Muscle of leg (tissue), 16 donors: ENCODE measurements around the gene FBLN5. TPM values are rescaled to one million over a fixed set of nuclear protein-coding genes. Genes with fewer than 3 reads are reported as not detected.

Experiments
- DNase-seq: peaks from one replicate; pipeline ENCODE4 v3.0.0; 2013
- H3K27ac ChIP-seq: one replicate; pipeline ENCODE4 v1.5.1; 2013; ENCODE audit warnings: mild to moderate bottlenecking, low read length, control low read depth
- H3K27me3 ChIP-seq: one replicate; pipeline ENCODE4 v1.6.1; 2013; ENCODE audit warnings: low read length; ENCODE audit not compliant: control insufficient read depth, insufficient read depth
- H3K36me3 ChIP-seq: one replicate; pipeline ENCODE4 v1.6.1; 2013; ENCODE audit warnings: low read length; ENCODE audit not compliant: control insufficient read depth, insufficient read depth
- H3K4me1 ChIP-seq: one replicate; pipeline ENCODE4 v1.6.1; 2013; ENCODE audit warnings: low read length; ENCODE audit not compliant: control insufficient read depth, insufficient read depth
- H3K4me3 ChIP-seq: one replicate; pipeline ENCODE4 v1.5.1; 2013; ENCODE audit warnings: low read length, control low read depth
- H3K9me3 ChIP-seq: replicated peaks from 2 replicates; pipeline ENCODE4 v1.6.1; 2013; ENCODE audit warnings: low read depth, low read length; ENCODE audit not compliant: control insufficient read depth
- WGBS: methylation state at CpG from one replicate; pipeline ENCODE4 v1.1.5; 2013; ENCODE audit warnings: missing lambda C conversion rate; ENCODE audit not compliant: insufficient coverage; 5-methylcytosine and 5-hydroxymethylcytosine counted together
- long read RNA-seq, 11 donors: transcript quantifications; one replicate each; lab custom pipeline, GENCODE V29; 2026
- polyA plus RNA-seq, 8 donors: library from polyadenylated mRNA; unstranded; fragments of 120-200 nt; gene quantifications; one replicate each; pipeline versions ENCODE4 v1.2.1 to v1.2.3, GENCODE V29; 2013; ENCODE audit warnings: inconsistent platforms in 1 of 8, low replicate concordance in 1 of 8; ENCODE audit not compliant: insufficient read length in 8 of 8, insufficient read depth in 1 of 8
- total RNA-seq: library from RNA; stranded (reverse); fragments of 120-200 nt; gene quantifications from one replicate; pipeline ENCODE4 v1.2.4, GENCODE V29; 2013

Gene FBLN5, protein sequence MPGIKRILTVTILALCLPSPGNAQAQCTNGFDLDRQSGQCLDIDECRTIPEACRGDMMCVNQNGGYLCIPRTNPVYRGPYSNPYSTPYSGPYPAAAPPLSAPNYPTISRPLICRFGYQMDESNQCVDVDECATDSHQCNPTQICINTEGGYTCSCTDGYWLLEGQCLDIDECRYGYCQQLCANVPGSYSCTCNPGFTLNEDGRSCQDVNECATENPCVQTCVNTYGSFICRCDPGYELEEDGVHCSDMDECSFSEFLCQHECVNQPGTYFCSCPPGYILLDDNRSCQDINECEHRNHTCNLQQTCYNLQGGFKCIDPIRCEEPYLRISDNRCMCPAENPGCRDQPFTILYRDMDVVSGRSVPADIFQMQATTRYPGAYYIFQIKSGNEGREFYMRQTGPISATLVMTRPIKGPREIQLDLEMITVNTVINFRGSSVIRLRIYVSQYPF
- total RNA-seq (31.5 TPM), polyA plus RNA-seq (100 to 1,000 TPM in 2 of 8 donors, 10 to 100 TPM in 6; 51.4 to 128 (median 87.0) TPM)
- long read RNA-seq, donor 1, transcript FBLN5-202 (11 exons, 2,123 nt) = major isoform, 6 of 6 reads
- long read RNA-seq, donor 1, partial matches to known transcripts = 0 of 6 reads
- long read RNA-seq, donor 1, other reads (novel, unspliced or antisense) = 0 of 6 reads
- long read RNA-seq, donor 2, partial matches to known transcripts = 0 of 3 reads
- long read RNA-seq, donor 2, other reads (novel, unspliced or antisense) = 0 of 3 reads
- long read RNA-seq, donor 3, transcript FBLN5-202 (11 exons, 2,123 nt) = major isoform, 7 of 16 reads
- long read RNA-seq, donor 3, partial matches to known transcripts = 7 of 16 reads
- long read RNA-seq, donor 3, other reads (novel, unspliced or antisense) = 0 of 16 reads
- long read RNA-seq, donor 4, partial matches to known transcripts = 20 of 22 reads
- long read RNA-seq, donor 4, other reads (novel, unspliced or antisense) = 0 of 22 reads
- long read RNA-seq, donor 5, transcript FBLN5-202 (11 exons, 2,123 nt) = major isoform, 36 of 99 reads
- long read RNA-seq, donor 5, partial matches to known transcripts = 59 of 99 reads
- long read RNA-seq, donor 5, other reads (novel, unspliced or antisense) = 0 of 99 reads
- long read RNA-seq, donor 6, transcript FBLN5-202 (11 exons, 2,123 nt) = major isoform, 7 of 20 reads
- long read RNA-seq, donor 6, partial matches to known transcripts = 12 of 20 reads
- long read RNA-seq, donor 6, other reads (novel, unspliced or antisense) = 0 of 20 reads
- long read RNA-seq, donor 7, transcript FBLN5-202 (11 exons, 2,123 nt) = major isoform, 15 of 51 reads
- long read RNA-seq, donor 7, partial matches to known transcripts = 36 of 51 reads
- long read RNA-seq, donor 7, other reads (novel, unspliced or antisense) = 0 of 51 reads
- long read RNA-seq, donor 8, transcript FBLN5-202 (11 exons, 2,123 nt) = major isoform, 18 of 41 reads
- long read RNA-seq, donor 8, partial matches to known transcripts = 19 of 41 reads
- long read RNA-seq, donor 8, other reads (novel, unspliced or antisense) = 0 of 41 reads
- long read RNA-seq, donor 9, transcript FBLN5-202 (11 exons, 2,123 nt) = major isoform, 12 of 45 reads
- long read RNA-seq, donor 9, partial matches to known transcripts = 33 of 45 reads
- long read RNA-seq, donor 9, other reads (novel, unspliced or antisense) = 0 of 45 reads
- long read RNA-seq, donor 10, transcript FBLN5-202 (11 exons, 2,123 nt) = major isoform, 19 of 39 reads
- long read RNA-seq, donor 10, partial matches to known transcripts = 17 of 39 reads
- long read RNA-seq, donor 10, other reads (novel, unspliced or antisense) = 0 of 39 reads
- long read RNA-seq, donor 11, transcript FBLN5-202 (11 exons, 2,123 nt) = major isoform, 14 of 33 reads
- long read RNA-seq, donor 11, partial matches to known transcripts = 17 of 33 reads
- long read RNA-seq, donor 11, other reads (novel, unspliced or antisense) = 0 of 33 reads

DNA sequence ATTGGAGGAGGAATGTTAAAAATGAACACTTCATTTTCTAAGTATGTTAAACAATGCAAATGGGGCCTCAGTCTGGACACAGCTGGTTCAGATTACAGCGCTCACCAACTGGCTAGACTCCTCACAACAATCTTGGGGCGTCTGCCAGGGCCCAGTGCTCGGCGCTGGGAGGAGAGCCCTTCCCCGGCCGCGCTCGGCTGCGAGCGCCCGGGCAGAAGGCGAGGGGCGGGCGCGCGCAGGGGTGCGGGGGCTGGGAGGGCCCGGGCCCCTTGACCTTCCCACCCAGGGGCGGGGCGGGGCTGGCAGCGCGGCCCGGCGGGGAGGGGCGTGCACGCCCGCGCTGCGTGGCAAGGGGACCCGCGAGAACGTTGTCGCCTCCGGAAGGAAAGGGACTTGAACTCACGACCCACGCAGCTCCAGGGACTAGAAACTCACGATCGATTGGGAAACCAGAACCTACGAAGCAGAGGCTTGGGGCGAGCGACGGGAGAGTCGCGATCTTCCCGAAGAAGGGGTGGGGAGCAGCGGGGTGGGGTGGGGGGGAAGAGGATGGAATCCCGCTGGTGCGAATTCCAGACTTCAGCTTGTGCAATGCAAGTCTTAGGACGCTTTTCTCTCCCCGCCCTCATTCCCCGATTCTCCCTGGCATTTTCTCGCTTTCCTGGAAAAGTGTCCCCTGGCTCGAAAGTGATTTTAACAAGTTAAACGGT lies at the start of gene FBLN5:
FBLN5 (minus strand) TSS at position 220 of the 710 bp plus-strand sequence. CDS start 465 bp downstream, outside the sequence.
- H3K4me3 ChIP-seq = peak within 1 kb of the TSS; percentile 62
- peak within 1 kb of the TSS; percentile 92 for H3K27ac ChIP-seq
- peak; percentile 94 for DNase-seq
- H3K4me1 ChIP-seq = peaks cover 11% of the 10 kb centered on the region
- 0% methylated on average over 33 of the region's 54 CpGs for WGBS
- H3K36me3 ChIP-seq = no peaks in the 10 kb centered on the region
- peaks cover 9% of the 10 kb centered on the region for H3K27me3 ChIP-seq
- no peaks in the 10 kb centered on the region for H3K9me3 ChIP-seq

DNA sequence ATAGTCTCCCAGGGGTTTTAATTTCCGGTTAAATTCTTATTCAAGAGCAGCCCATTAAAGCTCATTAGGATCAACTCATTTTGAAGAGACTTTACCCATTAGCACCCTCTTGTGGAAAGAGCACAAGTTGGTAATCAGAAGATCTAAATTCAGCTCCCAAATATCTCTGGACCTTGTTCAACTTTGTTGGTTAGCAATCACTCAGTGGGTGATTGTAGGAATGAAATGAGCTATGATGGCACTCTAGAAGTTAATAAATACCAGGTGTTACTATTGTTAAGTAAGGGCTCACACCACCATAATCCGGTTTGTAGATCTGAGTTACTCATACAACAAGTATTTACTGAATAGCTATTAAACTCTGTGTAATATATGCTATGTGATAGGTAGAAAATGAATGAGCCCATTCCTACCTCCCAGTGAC lies 49.5 kb upstream of the FBLN5 start:
- H3K36me3 ChIP-seq = peaks cover 9% of the 10 kb centered on the region
- H3K27ac ChIP-seq = no peak overlapping the region
- H3K4me1 ChIP-seq = no peaks in the 10 kb centered on the region
- H3K9me3 ChIP-seq = no peaks in the 10 kb centered on the region
- no peaks in the 10 kb centered on the region for H3K27me3 ChIP-seq
- H3K4me3 ChIP-seq = no peak overlapping the region
- peak; percentile 78 for DNase-seq
- WGBS = no CpG with 5 or more reads among the region's 2 CpGs

DNA sequence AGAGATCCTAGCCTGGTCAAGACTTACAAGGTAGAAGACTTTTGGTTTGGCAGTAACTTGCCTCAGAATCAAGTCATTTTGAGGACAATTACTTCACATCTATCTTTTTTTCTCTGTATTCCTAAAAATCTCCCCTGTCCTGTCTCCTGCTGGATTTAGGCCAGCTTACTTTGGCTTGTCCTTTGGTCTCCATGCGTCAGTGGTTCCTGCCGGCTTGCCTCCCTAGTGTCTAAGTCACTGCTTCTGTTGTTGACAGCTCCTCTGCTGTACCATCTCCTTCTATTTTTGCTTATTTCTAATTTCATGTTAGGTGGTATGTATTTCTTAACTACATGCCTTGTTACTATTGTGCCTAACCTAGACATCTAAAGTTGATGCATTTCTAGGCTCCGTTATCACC lies 39.7 kb upstream of the FBLN5 start:
- Histone ChIP-seq H3K27ac (no peak overlapping the region), H3K4me3 (no peak overlapping the region), H3K4me1 (no peaks in the 10 kb centered on the region), H3K36me3 (peaks cover 38% of the 10 kb centered on the region), H3K27me3 (no peaks in the 10 kb centered on the region), H3K9me3 (no peaks in the 10 kb centered on the region)
- WGBS = no CpG with 5 or more reads among the region's 3 CpGs
- DNase-seq = no peak

DNA sequence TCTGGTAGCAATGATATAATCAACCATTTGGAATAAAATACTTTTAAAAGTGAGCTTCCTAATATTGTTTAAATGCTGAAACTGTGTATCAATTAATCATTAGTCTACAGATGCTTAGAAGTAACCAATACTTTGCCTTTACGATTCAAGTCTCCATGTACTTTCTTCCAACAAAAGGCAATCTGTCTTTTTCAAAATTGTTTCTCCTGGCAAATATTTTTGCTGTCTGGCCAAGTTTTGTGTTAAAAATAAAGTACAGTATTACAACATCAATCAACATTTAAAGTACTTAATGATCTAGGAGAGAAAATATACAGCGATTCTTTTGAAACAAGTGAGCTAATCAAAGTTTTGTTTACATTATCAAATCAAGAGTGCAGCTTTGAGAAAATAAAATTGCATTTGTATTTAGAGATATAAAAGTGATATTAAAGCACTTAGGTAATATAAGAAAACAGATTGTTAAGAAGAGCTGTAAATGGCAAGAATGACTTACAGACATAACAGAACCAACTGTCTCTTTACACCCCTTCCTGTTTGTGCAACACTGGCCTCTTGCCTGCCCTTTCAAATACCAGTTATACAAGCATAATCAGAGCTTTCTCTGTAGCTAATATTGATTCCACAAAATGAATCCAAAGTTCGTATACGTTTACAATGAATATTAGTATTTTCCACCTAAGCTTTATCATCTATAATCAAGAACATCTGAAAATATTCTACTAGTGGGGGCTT lies 38.2 kb upstream of the FBLN5 start:
- Histone ChIP-seq H3K27me3 (no peaks in the 10 kb centered on the region), H3K4me1 (no peaks in the 10 kb centered on the region), H3K4me3 (no peak overlapping the region), H3K9me3 (no peaks in the 10 kb centered on the region), H3K36me3 (peaks cover 34% of the 10 kb centered on the region), H3K27ac (no peak overlapping the region)
- no peak for DNase-seq
- WGBS = no CpG with 5 or more reads among the region's 4 CpGs

DNA sequence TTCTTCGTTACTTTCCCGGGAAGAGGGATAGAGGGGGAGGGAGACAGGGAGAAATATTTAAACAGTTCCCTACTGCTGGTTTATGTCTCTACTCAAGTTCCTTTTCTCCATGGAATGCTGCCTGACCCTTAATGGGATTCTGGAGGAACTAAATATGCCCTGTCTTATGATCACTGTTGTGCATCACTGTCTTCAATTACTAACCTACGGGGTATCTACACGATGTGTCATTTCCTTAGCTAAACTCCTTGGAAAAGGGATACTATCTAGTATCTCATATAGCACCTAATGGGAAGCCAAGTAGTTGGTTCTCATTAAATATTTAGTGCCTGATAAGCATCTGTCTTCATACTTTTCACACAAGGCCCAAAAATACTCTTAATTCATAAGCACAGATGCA lies 37.5 kb upstream of the FBLN5 start:
- H3K27ac ChIP-seq = no peak overlapping the region
- H3K4me1 ChIP-seq = no peaks in the 10 kb centered on the region
- no peaks in the 10 kb centered on the region for H3K9me3 ChIP-seq
- no CpG with 5 or more reads among the region's 4 CpGs for WGBS
- no peak for DNase-seq
- H3K4me3 ChIP-seq = no peak overlapping the region
- H3K27me3 ChIP-seq = no peaks in the 10 kb centered on the region
- peaks cover 30% of the 10 kb centered on the region for H3K36me3 ChIP-seq

DNA sequence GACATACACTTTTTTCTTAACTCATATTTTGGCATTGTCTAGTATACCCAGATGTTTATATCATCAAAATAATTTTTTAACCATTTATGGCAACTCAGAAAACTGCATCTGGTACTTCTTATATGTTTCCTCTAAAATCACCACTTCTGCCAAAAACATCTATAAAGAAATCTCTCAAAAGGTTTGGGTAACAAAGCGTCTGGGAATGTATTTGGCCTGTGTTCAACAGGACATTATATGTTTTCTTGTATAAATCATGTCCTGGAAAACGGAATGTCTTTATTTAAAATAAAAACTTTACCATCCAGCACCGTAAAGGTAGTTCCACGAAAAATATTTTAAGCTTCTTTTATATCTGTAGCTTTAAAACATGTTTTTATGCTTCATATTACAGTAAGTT lies 36.1 kb upstream of the FBLN5 start:
- H3K27me3 ChIP-seq = no peaks in the 10 kb centered on the region
- WGBS = no CpG with 5 or more reads among the region's 4 CpGs
- H3K9me3 ChIP-seq = no peaks in the 10 kb centered on the region
- H3K4me3 ChIP-seq = no peak overlapping the region
- peak; percentile 41 for DNase-seq
- no peaks in the 10 kb centered on the region for H3K4me1 ChIP-seq
- peak overlapping the region; percentile 26 for H3K27ac ChIP-seq
- peaks cover 29% of the 10 kb centered on the region for H3K36me3 ChIP-seq

DNA sequence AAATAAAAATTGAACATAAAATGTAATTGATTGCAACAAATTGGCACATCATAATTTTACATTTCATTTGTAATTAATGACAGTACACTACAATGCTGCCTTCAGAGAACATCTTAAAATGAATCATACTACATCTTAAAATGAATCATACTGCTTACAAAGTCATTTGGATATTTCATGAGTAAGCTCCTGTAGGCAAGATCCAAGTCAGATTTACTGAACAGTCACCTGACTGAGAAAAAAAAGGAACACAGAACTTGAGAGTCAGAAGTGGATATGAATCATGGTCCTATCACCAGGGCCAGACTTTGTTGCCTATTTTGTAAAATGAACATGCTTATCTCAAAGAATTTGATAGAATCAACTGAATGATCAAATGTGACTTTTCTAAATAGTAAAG lies 32.7 kb upstream of the FBLN5 start:
- Histone ChIP-seq H3K9me3 (no peaks in the 10 kb centered on the region), H3K36me3 (peaks cover 23% of the 10 kb centered on the region), H3K27me3 (no peaks in the 10 kb centered on the region), H3K4me1 (no peaks in the 10 kb centered on the region), H3K4me3 (no peak overlapping the region), H3K27ac (no peak overlapping the region)
- peak; percentile 28 for DNase-seq

DNA sequence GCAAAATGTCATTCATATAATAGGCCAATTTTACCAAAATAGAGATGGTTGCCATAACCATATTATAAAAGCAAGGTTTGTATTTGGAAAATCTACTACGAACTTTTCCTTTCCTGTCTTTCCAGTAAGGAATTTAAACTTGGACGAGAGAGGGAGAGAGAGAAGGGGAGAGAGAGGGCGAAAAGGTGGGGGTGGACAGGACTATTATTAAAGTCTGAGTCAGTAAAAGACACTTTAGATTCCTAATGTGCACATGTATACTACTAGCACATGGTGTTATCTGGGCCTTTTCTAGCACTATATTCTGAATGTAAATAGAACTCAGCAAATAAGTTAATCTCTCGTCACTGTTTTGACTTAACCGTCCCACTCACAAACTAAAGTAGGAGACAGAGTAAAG lies 30.4 kb upstream of the FBLN5 start:
- H3K36me3 ChIP-seq = peaks cover 29% of the 10 kb centered on the region
- H3K4me3 ChIP-seq = no peak overlapping the region
- DNase-seq = peak; percentile 60
- no CpG with 5 or more reads among the region's 5 CpGs for WGBS
- H3K27me3 ChIP-seq = no peaks in the 10 kb centered on the region
- peak overlapping the region; percentile 47 for H3K27ac ChIP-seq
- H3K4me1 ChIP-seq = no peaks in the 10 kb centered on the region
- H3K9me3 ChIP-seq = no peaks in the 10 kb centered on the region
